ENCODE results near the gene MTHFD2.

DNA sequence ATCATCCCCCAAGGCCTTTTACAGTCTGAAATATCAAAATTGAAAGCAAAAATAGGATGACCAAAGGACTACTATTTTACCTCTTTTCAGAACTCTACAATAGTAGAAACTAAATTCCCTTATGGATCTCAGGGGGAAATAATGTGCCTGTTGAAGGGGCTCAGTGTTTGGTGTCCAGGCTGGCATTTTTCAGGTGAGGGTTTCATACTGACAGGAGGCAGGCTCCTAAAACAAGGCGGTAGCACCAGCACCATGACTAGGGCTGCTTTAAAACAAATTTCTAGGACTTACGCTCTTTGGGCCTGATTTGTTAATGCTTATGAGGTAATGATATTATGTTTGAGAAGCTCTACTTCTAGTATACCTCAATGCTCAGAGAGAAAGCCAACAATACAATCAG lies 45.5 kb upstream of the MTHFD2 start:
- TF ChIP-seq POLR2A (IDR thresholded peaks at IDR 0.05) (no peak), CTCF (IDR thresholded peaks at IDR 0.05 in 8 of 11, conservative IDR thresholded peaks at IDR 0.05 in 3 of 11) (no peak), POLR2AphosphoS5 (IDR thresholded peaks at IDR 0.05) (no peak)
